ENCODE results near the gene WIZ. TPM values are rescaled to one million over a fixed set of nuclear protein-coding genes. Genes with fewer than 3 reads are reported as not detected.
A peak's percentile ranks its signal among the peaks of the same experiment; 100 is the strongest.

The WIZ gene
- total and polyA plus RNA-seq, 10 of the 15 experiments (the other 5 are each of a cell fraction or from before 2014, with no cell fraction given), result 0.10 to 26.7 (median 2.7) TPM

- TF ChIP-seq MAX (IDR thresholded peaks at IDR 0.05; ENCODE audit: low read depth, low read length) (peak; percentile 15; the same call in 1 of the 2 replicates), RB1 (IDR thresholded peaks at IDR 0.05; ENCODE audit: borderline replicate concordance) (peak; percentile 74; the same call in 1 of the 2 replicates), E2F4 (IDR thresholded peaks at IDR 0.05; ENCODE audit: low read depth, low read length) (0 out of 2 replicates have a peak, but pooled peaks have one; percentile 5), POLR2AphosphoS5 (IDR thresholded peaks at IDR 0.05; ENCODE audit: low read length) (peak; percentile 96), SIX5 (IDR thresholded peaks at IDR 0.05; ENCODE audit: low read depth, low read length, severe bottlenecking) (peak; percentile 79), NBN (IDR thresholded peaks at IDR 0.05) (no peak), SMARCA5 (IDR thresholded peaks at IDR 0.05) (peak; percentile 15; the same call in 1 of the 2 replicates), POLR2A (IDR thresholded peaks at IDR 0.05; ENCODE audit: low read depth, low read length) (peak; percentile 90), BCLAF1 (IDR thresholded peaks at IDR 0.05) (0 out of 2 replicates have a peak, but pooled peaks have one; percentile 22), NRF1 (conservative IDR thresholded peaks at IDR 0.05; ENCODE audit: low read depth, low read length) (peak; percentile 56), PAX8 (IDR thresholded peaks at IDR 0.05) (no peak), RUNX3 (IDR thresholded peaks at IDR 0.05; ENCODE audit: low read length) (no peak; the same call in 1 of the 2 replicates), RELA (IDR thresholded peaks at IDR 0.05; ENCODE audit: borderline replicate concordance, partially characterized antibody) (peak; percentile 12)
Observed at GRCh38 chr19:15379083-15379998, 70.4 kb downstream of the WIZ start, which contains the start of gene AKAP8 (continued).
